ENCODE results near the gene SARS1.

- TF ChIP-seq POLR2A (IDR thresholded peaks at IDR 0.05) (no peak), CTCF (IDR thresholded peaks at IDR 0.05) (no peak)
Observed at GRCh38 chr1:109275706-109276345, 62.1 kb downstream of the SARS1 start.

All from prostate gland (tissue), 2 donors.